ENCODE data around the gene C3orf20.

DNA sequence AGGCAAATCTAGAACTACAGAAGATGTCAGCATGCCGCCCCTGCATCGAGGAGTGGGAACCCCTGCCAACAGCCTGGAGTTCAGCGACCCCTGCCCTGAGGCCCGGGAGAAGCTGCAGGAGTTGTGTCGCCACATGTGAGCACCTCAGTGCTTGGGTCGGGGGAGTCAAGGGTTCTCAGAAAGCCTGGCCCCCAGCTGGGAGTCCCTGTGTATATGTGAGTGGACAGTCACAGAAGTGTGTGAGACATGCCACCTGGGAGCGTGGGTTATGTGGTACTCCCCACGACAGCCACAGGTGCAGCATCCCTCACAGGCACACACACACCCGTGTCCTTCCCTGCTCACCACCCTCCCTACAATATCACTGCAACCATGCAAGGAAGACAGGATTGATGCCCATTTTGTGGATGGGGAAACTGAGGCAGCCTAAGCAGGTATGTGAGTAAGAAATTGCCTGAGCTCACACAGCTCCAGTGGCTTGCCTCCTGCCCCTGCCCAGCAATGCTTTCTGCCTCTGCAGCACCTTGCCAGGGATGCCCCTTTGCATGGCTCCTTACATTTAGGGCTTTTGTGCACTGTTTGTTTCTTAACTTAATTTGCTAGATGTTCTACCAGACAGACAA lies 28.3 kb downstream of the C3orf20 start:
- TF ChIP-seq, protein P1, sequence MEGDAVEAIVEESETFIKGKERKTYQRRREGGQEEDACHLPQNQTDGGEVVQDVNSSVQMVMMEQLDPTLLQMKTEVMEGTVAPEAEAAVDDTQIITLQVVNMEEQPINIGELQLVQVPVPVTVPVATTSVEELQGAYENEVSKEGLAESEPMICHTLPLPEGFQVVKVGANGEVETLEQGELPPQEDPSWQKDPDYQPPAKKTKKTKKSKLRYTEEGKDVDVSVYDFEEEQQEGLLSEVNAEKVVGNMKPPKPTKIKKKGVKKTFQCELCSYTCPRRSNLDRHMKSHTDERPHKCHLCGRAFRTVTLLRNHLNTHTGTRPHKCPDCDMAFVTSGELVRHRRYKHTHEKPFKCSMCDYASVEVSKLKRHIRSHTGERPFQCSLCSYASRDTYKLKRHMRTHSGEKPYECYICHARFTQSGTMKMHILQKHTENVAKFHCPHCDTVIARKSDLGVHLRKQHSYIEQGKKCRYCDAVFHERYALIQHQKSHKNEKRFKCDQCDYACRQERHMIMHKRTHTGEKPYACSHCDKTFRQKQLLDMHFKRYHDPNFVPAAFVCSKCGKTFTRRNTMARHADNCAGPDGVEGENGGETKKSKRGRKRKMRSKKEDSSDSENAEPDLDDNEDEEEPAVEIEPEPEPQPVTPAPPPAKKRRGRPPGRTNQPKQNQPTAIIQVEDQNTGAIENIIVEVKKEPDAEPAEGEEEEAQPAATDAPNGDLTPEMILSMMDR (conservative IDR thresholded peaks at IDR 0.05), result no peak
- no peak for TF ChIP-seq ZFX (IDR thresholded peaks at IDR 0.05)
